H1 (cell line): ENCODE data around the gene LRRC2. TPM values are rescaled to one million over a fixed set of nuclear protein-coding genes. Genes with fewer than 3 reads are reported as not detected.

Experiments
- BCL11A ChIP-seq, 2 experiments: IDR thresholded peaks; one replicate each; pipeline ENCODE4 v1.6.1; 2011; ENCODE audit warnings: low read depth in 2 of 2, low read length in 2 of 2, mild to moderate bottlenecking in 2 of 2
- JUN ChIP-seq: IDR thresholded peaks from 2 replicates; pipeline ENCODE4 v1.6.1; 2011; ENCODE audit warnings: low read depth, mild to moderate bottlenecking, improper control_type of control experiment, low read length
- polyA plus RNA-seq, 7 experiments: library from polyadenylated mRNA; depleted of rRNA in 3 of 7; stranded (reverse) in 5 of 7; unstranded in 2 of 7; fragments of >200 nt in 5 of 7; fragments of 200-250 nt in 2 of 7; gene quantifications; 1 replicate in 5 of 7; 2 replicates in 1 of 7; 4 replicates in 1 of 7; pipeline versions ENCODE4 v1.2.1 to v1.2.3, GENCODE V29; 2011 to 2013; ENCODE audit warnings: missing spikeins in 2 of 7, mixed read lengths in 2 of 7
- total RNA-seq: library from RNA; stranded (reverse); fragmentation: NEBNext Ultra II Directional; extraction: Animal tissue kit (Norgen Biotek cat#: 25700); gene quantifications from 2 replicates; pipeline ENCODE4 v1.2.1, GENCODE V29; 2021
- TF ChIP-seq, protein P1 (sequence below): IDR thresholded peaks from 2 replicates; pipeline ENCODE4 v1.6.1; 2011; ENCODE audit warnings: low read length, improper control_type of control experiment

LRRC2 gene
- total and polyA plus RNA-seq, 2 of the 8 experiments (the other 6 are each of a cell fraction or from before 2014, with no cell fraction given): 1.4 to 6.4 TPM

DNA sequence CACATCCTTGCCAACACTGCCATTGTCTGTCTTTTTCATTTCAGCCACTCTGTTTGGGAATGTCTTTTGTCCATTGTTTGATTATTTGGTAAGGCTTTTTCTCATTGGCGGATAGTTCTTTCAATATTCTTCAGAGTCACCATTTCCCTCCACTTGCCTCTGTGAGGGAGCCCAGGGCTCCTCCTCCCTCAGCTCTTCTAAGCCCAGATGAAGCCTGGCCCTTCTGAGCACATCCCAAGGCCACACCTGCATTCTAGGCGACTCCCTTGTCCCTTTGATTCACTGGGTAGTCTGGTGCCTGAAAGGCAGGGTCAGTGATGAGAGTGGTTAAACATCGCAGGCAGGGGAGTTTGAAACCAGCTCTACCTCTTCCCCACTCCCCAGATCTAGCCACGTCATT, 89.0 kb downstream of the LRRC2 start (continued):
- TF ChIP-seq, protein P1, sequence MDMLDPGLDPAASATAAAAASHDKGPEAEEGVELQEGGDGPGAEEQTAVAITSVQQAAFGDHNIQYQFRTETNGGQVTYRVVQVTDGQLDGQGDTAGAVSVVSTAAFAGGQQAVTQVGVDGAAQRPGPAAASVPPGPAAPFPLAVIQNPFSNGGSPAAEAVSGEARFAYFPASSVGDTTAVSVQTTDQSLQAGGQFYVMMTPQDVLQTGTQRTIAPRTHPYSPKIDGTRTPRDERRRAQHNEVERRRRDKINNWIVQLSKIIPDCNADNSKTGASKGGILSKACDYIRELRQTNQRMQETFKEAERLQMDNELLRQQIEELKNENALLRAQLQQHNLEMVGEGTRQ: no peak
- TF ChIP-seq JUN: no peak
- no peak for TF ChIP-seq BCL11A (IDR thresholded peaks at IDR 0.05; ENCODE audit: low read depth in 2 of 2, low read length in 2 of 2)
